HFF-Myc (cell line): ENCODE measurements around the gene MCF2L.

Experiments used
- DNase-seq: peaks from one replicate; pipeline ENCODE4 v3.0.0-alpha.2; 2011; ENCODE audit warnings: low read depth; ENCODE audit errors: extremely low read depth
- H3K4me3 ChIP-seq: replicated peaks from 2 replicates; pipeline ENCODE4 v1.5.1; 2011; ENCODE audit warnings: low read depth, mild to moderate bottlenecking, control low read depth, low read length
- CTCF ChIP-seq: IDR thresholded peaks from 2 replicates; pipeline ENCODE4 v1.5.1; 2012; ENCODE audit warnings: mild to moderate bottlenecking, low read depth, low read length, control low read depth; ENCODE audit errors: missing control alignments

Gene MCF2L

GRCh38 chr13:113123226-113124201 is 154.5 kb downstream of the MCF2L start:
- peak; percentile 38 for TF ChIP-seq CTCF
- peak overlapping the region; percentile 22; the same call in 1 of the 2 replicates for H3K4me3 ChIP-seq
- no peak for DNase-seq

GRCh38 chr13:113124211-113124970 is 155.4 kb downstream of the MCF2L start:
- DNase-seq = no peak
- no peak overlapping the region for H3K4me3 ChIP-seq
- no peak for TF ChIP-seq CTCF

GRCh38 chr13:113125506-113126264 is 156.7 kb downstream of the MCF2L start:
- TF ChIP-seq CTCF = no peak

GRCh38 chr13:113126265-113127150 is 157.5 kb downstream of the MCF2L start:
- no peak for DNase-seq
- no peak for TF ChIP-seq CTCF
- H3K4me3 ChIP-seq = no peak overlapping the region

More at GRCh38 chr13:113125506-113126264, 156.7 kb downstream of the MCF2L start:
- H3K4me3 ChIP-seq = no peak overlapping the region
- no peak for DNase-seq

GRCh38 chr13:113129480-113129879 is 160.5 kb downstream of the MCF2L start:
- TF ChIP-seq CTCF = no peak
- DNase-seq = no peak
- no peak overlapping the region for H3K4me3 ChIP-seq
